H9 (cell line): ENCODE measurements around the gene HK2. TPM values are rescaled to one million over a fixed set of nuclear protein-coding genes. Genes with fewer than 3 reads are reported as not detected.

Source experiments
- DNase-seq: peaks from one replicate; pipeline ENCODE4 v3.0.0-alpha.2; 2017
- H2AFZ ChIP-seq: one replicate; pipeline ENCODE4 v1.6.1; 2013; ENCODE audit warnings: mild to moderate bottlenecking, low read length, control low read depth, moderate library complexity
- H2AK5ac ChIP-seq: 2 replicates; pipeline ENCODE4 v1.6.1; 2013; ENCODE audit warnings: low read length, control low read depth, mixed read lengths; ENCODE audit not compliant: insufficient read length
- H2BK120ac ChIP-seq: one replicate; pipeline ENCODE4 v1.6.1; 2013; ENCODE audit warnings: low read depth, mild to moderate bottlenecking, low read length, control low read depth, inconsistent platforms; ENCODE audit not compliant: poor library complexity, severe bottlenecking
- H2BK12ac ChIP-seq: 2 replicates; pipeline ENCODE4 v1.6.1; 2013; ENCODE audit warnings: low read length, control low read depth, mixed read lengths, low read depth; ENCODE audit not compliant: insufficient read length
- H2BK15ac ChIP-seq: 2 replicates; pipeline ENCODE4 v1.6.1; 2013; ENCODE audit warnings: low read depth, low read length, control low read depth
- H2BK20ac ChIP-seq: one replicate; pipeline ENCODE4 v1.6.1; 2013; ENCODE audit warnings: low read depth, mild to moderate bottlenecking, low read length, control low read depth, inconsistent platforms; ENCODE audit not compliant: poor library complexity, severe bottlenecking
- H2BK5ac ChIP-seq: 2 replicates; pipeline ENCODE4 v1.6.1; 2013; ENCODE audit warnings: low read length, control low read depth, mixed read lengths; ENCODE audit not compliant: insufficient read length
- H3K14ac ChIP-seq: 2 replicates; pipeline ENCODE4 v1.6.1; 2013; ENCODE audit warnings: low read length, control low read depth; ENCODE audit not compliant: insufficient read depth
- H3K18ac ChIP-seq: 2 replicates; pipeline ENCODE4 v1.6.1; 2013; ENCODE audit warnings: low read depth, mild to moderate bottlenecking, mixed read lengths, low read length, control low read depth; ENCODE audit not compliant: insufficient read length
- H3K23ac ChIP-seq: 2 replicates; pipeline ENCODE4 v1.6.1; 2013; ENCODE audit warnings: low read length, control low read depth, mixed read lengths, low read depth; ENCODE audit not compliant: insufficient read length
- H3K23me2 ChIP-seq: 2 replicates; pipeline ENCODE4 v1.6.1; 2013; ENCODE audit warnings: low read depth, mild to moderate bottlenecking, mixed read lengths, low read length, control low read depth; ENCODE audit not compliant: insufficient read length, poor library complexity, severe bottlenecking
- H3K27ac ChIP-seq: 2 replicates; pipeline ENCODE4 v1.5.1; 2013; ENCODE audit warnings: low read length, control low read depth, mixed read lengths, low read depth; ENCODE audit not compliant: insufficient read length
- H3K27me3 ChIP-seq: 2 replicates; pipeline ENCODE4 v1.6.1; 2013; ENCODE audit warnings: low read length, control low read depth, inconsistent platforms; ENCODE audit not compliant: insufficient read depth
- H3K4ac ChIP-seq: 2 replicates; pipeline ENCODE4 v1.6.1; 2013; ENCODE audit warnings: low read depth, mild to moderate bottlenecking, control low read depth, inconsistent platforms, low read length, moderate library complexity
- H3K4me1 ChIP-seq: 2 replicates; pipeline ENCODE4 v1.6.1; 2013; ENCODE audit warnings: low read length, control low read depth, inconsistent platforms; ENCODE audit not compliant: insufficient read depth
- H3K4me2 ChIP-seq: 2 replicates; pipeline ENCODE4 v1.6.1; 2013; ENCODE audit warnings: low read length, control low read depth, mixed read lengths; ENCODE audit not compliant: insufficient read length, insufficient read depth
- H3K56ac ChIP-seq: 2 replicates; pipeline ENCODE4 v1.6.1; 2013; ENCODE audit warnings: low read depth, mild to moderate bottlenecking, mixed read lengths, low read length, control low read depth; ENCODE audit not compliant: insufficient read length
- H3K79me1 ChIP-seq: 2 replicates; pipeline ENCODE4 v1.6.1; 2013; ENCODE audit warnings: low read depth, mild to moderate bottlenecking, moderate library complexity, low read length, control low read depth, inconsistent platforms; ENCODE audit not compliant: insufficient read depth, poor library complexity, severe bottlenecking
- H3K79me2 ChIP-seq: 2 replicates; pipeline ENCODE4 v1.6.1; 2013; ENCODE audit warnings: low read length, control low read depth, inconsistent platforms; ENCODE audit not compliant: insufficient read depth
- H3K9ac ChIP-seq: 2 replicates; pipeline ENCODE4 v1.6.1; 2013; ENCODE audit warnings: low read length, control low read depth, mixed read lengths; ENCODE audit not compliant: insufficient read length; ENCODE audit errors: extremely low read depth
- H3K9me3 ChIP-seq: one replicate; pipeline ENCODE4 v1.6.1; 2013; ENCODE audit warnings: low read depth, low read length, inconsistent platforms; ENCODE audit not compliant: control insufficient read depth
- H3T11ph ChIP-seq: one replicate; pipeline ENCODE4 v1.6.1; 2013; ENCODE audit warnings: mild to moderate bottlenecking, low read length, control low read depth, inconsistent platforms
- H4K20me1 ChIP-seq: one replicate; pipeline ENCODE4 v1.6.1; 2013; ENCODE audit not compliant: control insufficient read depth, insufficient read length, insufficient read depth
- H4K5ac ChIP-seq: 2 replicates; pipeline ENCODE4 v1.6.1; 2013; ENCODE audit warnings: low read depth, mild to moderate bottlenecking, mixed read lengths, low read length, control low read depth; ENCODE audit not compliant: insufficient read length
- H4K8ac ChIP-seq: replicated peaks from 2 replicates; pipeline ENCODE4 v1.6.1; 2013; ENCODE audit warnings: low read length, control low read depth, mixed read lengths, low read depth; ENCODE audit not compliant: insufficient read length
- H4K91ac ChIP-seq: 2 replicates; pipeline ENCODE4 v1.6.1; 2013; ENCODE audit warnings: low read depth, mild to moderate bottlenecking, moderate library complexity, mixed read lengths, low read length, control low read depth; ENCODE audit not compliant: insufficient read length
- H3K27ac Mint-ChIP-seq, 3 experiments: 2 replicates in 2 of 3; 3 replicates in 1 of 3; pipeline ENCODE4 v1.8.0; 2020 to 2021; ENCODE audit warnings: mixed read lengths in 3 of 3, mild to moderate bottlenecking in 1 of 3, moderate library complexity in 1 of 3
- H3K27me3 Mint-ChIP-seq: 2 replicates; pipeline ENCODE4 v1.8.0; 2021; ENCODE audit warnings: low read depth, mild to moderate bottlenecking, moderate library complexity, mixed read lengths
- H3K36me3 Mint-ChIP-seq, 3 experiments: 2 replicates in 2 of 3; 3 replicates in 1 of 3; pipeline ENCODE4 v1.8.0; 2020 to 2021; ENCODE audit warnings: low read depth in 3 of 3, mixed read lengths in 3 of 3; ENCODE audit not compliant: insufficient read depth in 1 of 3
- H3K4me1 Mint-ChIP-seq, 2 experiments: 2 replicates each; pipeline ENCODE4 v1.8.0; 2020; ENCODE audit warnings: mixed read lengths in 2 of 2
- H3K4me3 Mint-ChIP-seq, 2 experiments: 2 replicates in 1 of 2; 3 replicates in 1 of 2; pipeline ENCODE4 v1.8.0; 2020 to 2021; ENCODE audit warnings: mild to moderate bottlenecking in 2 of 2, mixed read lengths in 2 of 2, moderate library complexity in 1 of 2
- H3K9me3 Mint-ChIP-seq, 2 experiments: 2 replicates in 1 of 2; 3 replicates in 1 of 2; pipeline ENCODE4 v1.8.0; 2020; ENCODE audit warnings: mild to moderate bottlenecking in 2 of 2, mixed read lengths in 2 of 2, moderate library complexity in 1 of 2
- CTCF ChIP-seq: fragments of 200-600 bp; sonication (generic); conservative IDR thresholded peaks from 3 replicates; pipeline ENCODE4 v1.8.0; 2021; ENCODE audit warnings: antibody characterized with exemption, mild to moderate bottlenecking
- WGBS: extraction: QIAGEN DNeasy Blood & Tissue Kit; methylation state at CpG from one replicate; pipeline ENCODE4 v1.1.7; 2013; ENCODE audit warnings: missing lambda C conversion rate, low lambda C conversion rate, mixed read lengths; ENCODE audit not compliant: insufficient read length; ENCODE audit errors: extremely low coverage; 5-methylcytosine and 5-hydroxymethylcytosine counted together
- total RNA-seq: library from RNA; stranded (reverse); gene quantifications from 2 replicates; pipeline ENCODE4 v1.2.1, GENCODE V29; 2021

HK2 gene
- total RNA-seq, 1 experiment from 2014 or later: 54.3 TPM

- peaks cover 5 to 6% of the 10 kb centered on the region in 2 experiments for H3K4me1 Mint-ChIP-seq
- Histone ChIP-seq H2BK120ac (no peak overlapping the region), H3T11ph (no peak overlapping the region), H3K18ac (no peak overlapping the region), H3K27me3 (no peaks in the 10 kb centered on the region), H3K4me1 (no peaks in the 10 kb centered on the region), H3K79me1 (no peaks in the 10 kb centered on the region), H2AK5ac (no peak overlapping the region), H4K8ac (no peak overlapping the region), H3K4me2 (no peak overlapping the region), H3K27ac (no peak overlapping the region), H3K23me2 (no peaks in the 10 kb centered on the region), H3K9me3 (no peaks in the 10 kb centered on the region), H3K56ac (no peak overlapping the region), H3K23ac (no peak overlapping the region), H3K14ac (no peak overlapping the region), H3K79me2 (no peaks in the 10 kb centered on the region), H4K5ac (no peak overlapping the region), H2BK12ac (no peak overlapping the region), H2BK5ac (no peak overlapping the region), H2AFZ (no peak overlapping the region), H2BK15ac (no peak overlapping the region), H3K4ac (no peak overlapping the region), H4K20me1 (no peaks in the 10 kb centered on the region), H4K91ac (no peak overlapping the region), H3K9ac (no peak overlapping the region), H2BK20ac (no peak overlapping the region)
- H3K27ac Mint-ChIP-seq: peak overlapping the region in 1 of 3 experiments; percentile 72; a peak in 1 of 7 replicates
- DNase-seq: no peak
- peaks cover 9% of the 10 kb centered on the region for H3K27me3 Mint-ChIP-seq
- WGBS: no CpG with 5 or more reads among the region's 2 CpGs
- H3K36me3 Mint-ChIP-seq: no peaks in the 10 kb centered on the region
- H3K9me3 Mint-ChIP-seq: no peaks in the 10 kb centered on the region
- TF ChIP-seq CTCF: no peak
- no peak overlapping the region for H3K4me3 Mint-ChIP-seq
Observed at GRCh38 chr2:74925361-74925786, 91.4 kb downstream of the HK2 start.
